ENCODE data around the gene PRDM1.

The PRDM1 gene

GRCh38 chr6:106085984-106086813 lies at the start of gene PRDM1:
Gene PRDM1 (plus strand): TSS chr6:106086336. CDS start chr6:106086554, 218 bp downstream.
- DNase-seq: peak; percentile 64

- DNase-seq: no peak
These were observed 49.1 kb upstream of the PRDM1 start for GRCh38 chr6:106037060-106037459.

DNA sequence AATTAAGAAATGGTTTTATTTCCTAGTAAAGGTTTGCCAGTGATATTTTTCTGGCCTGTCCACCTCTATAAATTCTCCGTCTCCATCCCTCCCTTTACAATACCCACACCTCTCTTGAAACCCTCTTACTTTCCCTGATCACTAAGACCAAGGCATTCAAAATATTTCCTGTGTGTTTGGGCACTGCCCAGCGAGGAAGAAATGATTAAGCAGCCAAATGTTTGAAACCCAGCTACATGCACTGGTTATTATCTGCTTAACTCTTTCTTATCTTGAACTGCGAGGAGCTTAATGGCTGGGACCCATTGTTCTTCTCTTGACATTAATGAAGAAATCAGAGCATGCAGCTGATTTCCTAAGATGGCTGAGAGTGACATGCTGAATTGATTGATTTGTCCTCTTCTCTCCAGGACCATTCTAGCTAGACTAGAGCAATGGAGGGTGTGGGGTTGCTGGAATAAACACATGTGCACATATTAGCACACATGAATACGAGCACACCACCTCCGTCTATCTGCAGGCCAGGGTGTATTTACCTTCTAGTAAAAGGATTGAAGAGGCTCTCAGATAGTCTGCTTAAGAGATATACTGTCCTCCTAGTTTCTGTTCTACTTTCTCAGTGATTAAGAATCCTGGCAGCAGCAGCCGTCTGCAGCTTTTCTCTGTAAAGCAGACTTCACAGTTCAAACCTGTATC lies 46.1 kb upstream of the PRDM1 start:
- DNase-seq: no peak

- no peak for DNase-seq
These were observed 42.0 kb upstream of the PRDM1 start for GRCh38 chr6:106044151-106044550.

GRCh38 chr6:106045077-106045476 lies 41.1 kb upstream of the PRDM1 start:
- no peak for DNase-seq

- peak; percentile 67 for DNase-seq
These were observed 39.9 kb upstream of the PRDM1 start for GRCh38 chr6:106046116-106046853.

GRCh38 chr6:106046854-106047200 lies 39.3 kb upstream of the PRDM1 start:
- no peak for DNase-seq

DNA sequence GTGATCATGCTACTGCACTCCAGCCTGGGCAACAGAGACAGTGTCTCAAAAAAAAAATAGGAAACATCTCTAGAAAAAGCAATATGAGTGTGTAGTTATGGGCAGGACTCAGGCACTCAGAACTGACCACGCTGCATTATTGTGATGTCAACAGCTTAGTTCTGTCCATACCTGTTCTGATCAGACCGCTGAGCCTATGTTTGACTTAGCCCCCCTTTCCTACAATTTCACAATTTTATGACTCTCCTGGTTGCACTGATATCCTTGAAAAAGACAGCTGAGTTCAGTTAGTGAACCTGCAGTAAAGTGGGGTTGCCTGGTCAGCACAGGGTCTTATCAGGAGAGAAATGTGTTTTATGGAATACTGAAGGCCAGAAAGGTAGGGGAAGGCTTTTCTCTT lies 37.8 kb upstream of the PRDM1 start:
- no peak for DNase-seq

- no peak for DNase-seq
These were observed 35.6 kb upstream of the PRDM1 start for GRCh38 chr6:106050538-106050937.

DNA sequence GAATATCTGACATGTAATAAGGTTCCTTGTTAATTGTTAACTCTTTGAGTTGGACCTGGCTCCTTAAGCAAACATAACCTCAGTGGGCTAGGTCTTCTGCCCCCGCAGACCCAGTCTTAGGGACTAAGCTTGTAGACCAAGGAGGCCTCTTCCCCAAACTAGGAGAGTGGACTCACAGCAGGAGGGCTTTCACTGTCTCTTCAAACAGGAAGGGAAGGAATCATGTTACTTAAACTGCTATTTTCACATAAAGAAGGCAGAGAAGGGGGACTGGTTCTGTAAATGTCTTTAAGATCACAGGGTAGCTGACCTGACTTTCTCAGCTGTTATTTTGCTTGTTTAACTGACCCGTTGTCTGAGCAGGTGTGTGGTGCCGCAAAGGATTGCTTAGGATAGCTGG lies 34.9 kb upstream of the PRDM1 start:
- DNase-seq: no peak

DNA sequence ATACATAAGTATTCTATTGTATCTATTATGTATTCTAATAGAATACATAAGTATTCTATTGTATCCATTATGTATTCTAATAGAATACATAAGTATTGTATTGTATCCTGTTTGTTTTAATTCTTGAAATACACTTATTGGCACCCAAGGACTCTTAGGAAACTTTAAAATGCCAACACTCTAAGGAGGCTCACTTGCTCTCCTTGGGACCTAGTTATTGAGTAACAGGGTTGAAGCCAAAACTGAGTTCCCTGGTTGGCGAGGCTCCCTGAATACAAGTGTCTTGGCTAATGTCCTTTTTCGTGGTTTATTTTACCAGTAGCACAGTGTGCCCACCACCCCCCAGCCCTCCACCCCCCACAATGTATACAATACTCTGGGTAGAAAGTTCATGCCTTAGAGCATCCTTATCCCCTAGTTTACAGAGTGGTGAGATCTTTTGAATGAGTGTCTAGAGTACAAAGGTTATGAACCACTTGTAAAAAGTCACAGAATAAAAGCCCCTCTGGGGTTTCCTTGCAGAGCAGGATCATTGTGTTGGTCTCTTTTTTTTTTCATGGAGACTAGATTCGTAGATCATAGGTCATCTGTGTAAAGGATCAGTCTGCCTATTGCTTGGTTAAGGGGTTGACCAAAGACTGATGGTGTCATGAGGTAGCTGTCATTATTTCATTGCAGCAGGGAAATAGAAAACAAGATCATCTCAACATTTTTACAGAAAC lies 32.5 kb upstream of the PRDM1 start:
- DNase-seq: no peak

- no peak for DNase-seq
These were observed 30.6 kb upstream of the PRDM1 start for GRCh38 chr6:106055489-106055888.

- no peak for DNase-seq
These were observed 29.9 kb upstream of the PRDM1 start for GRCh38 chr6:106056060-106056745.

GRCh38 chr6:106056746-106057390 lies 29.3 kb upstream of the PRDM1 start:
- DNase-seq: peak; percentile 26

DNA sequence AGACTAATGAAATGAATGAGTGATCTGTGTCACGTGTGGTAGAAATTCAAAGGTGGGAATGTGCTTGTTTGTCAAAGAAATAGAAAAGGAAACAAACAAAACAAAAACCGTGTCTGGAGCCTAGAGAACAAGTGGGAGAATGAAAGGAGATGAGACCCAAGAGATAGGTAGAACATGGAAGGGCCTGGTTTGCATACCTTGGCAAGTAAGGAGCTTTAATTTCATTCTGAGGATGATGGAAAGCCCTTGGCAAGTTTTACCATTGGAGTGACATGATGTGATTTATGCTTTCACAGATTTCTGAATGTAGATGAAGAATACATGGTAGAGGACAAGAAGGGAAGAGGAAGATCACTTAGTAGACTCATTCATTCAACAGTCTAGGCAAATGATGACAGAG lies 26.8 kb upstream of the PRDM1 start:
- DNase-seq: no peak

DNA sequence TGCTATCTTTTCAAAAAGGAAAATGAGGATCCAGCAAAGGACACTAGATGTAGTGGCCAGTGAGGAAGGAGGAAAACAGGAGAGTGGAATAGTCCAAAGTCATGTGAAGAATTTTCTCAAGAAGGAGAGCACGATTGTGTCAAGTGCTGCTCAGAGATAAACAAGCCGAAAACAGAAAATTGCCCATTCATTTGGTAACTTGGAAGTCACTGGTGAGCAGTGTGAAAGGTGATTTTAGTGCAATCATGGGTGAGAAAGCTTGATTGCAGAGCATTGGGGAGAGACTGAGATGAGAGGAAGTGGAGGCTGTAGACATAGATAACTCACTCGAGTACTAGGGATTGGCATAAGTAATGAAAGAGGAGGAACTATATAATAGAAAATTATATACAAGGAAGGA lies 26.0 kb upstream of the PRDM1 start:
- DNase-seq: no peak

GRCh38 chr6:106063448-106063850 lies 22.7 kb upstream of the PRDM1 start:
- DNase-seq: no peak

GRCh38 chr6:106064142-106064541 lies 22.0 kb upstream of the PRDM1 start:
- DNase-seq: no peak

DNA sequence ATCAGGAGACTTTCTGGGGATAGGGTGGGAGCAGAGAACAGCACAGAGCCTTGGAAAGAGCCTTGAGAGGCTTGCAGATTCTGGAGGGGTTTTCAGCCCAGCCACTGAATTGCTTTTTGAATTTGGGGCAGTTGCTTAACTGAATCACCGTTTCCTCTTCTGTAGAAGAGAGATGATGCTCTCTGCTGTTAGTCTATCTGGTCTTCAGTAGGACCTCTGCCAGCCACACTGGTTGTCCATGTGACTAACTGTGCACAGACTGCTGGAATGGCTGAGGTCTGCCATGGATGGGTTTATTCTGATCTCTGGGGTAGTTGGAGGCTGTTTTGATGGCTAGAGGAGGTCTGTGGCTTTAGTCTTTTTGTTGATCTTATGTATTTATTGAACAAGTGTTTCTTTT lies 21.4 kb upstream of the PRDM1 start:
- no peak for DNase-seq

GRCh38 chr6:106066989-106067388 lies 19.1 kb upstream of the PRDM1 start:
- DNase-seq: no peak

DNA sequence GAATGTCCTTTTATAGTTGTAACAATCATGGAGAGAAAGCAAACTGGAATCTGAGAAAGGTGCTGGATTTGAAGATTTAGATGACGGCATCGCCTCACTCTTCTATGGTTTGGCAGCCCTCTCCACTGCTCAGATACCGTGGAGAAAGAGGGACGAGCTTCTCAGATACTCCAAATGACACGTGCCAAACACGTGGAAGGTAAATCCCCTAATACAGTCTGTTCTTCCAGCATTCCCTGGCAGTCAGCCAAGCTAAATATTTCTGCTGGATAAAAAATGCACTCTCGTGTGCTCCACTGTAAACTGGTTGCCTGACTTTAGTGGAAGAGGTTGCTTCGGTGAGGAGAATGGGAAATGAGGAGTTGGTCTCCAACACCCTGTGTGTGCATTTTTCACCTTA lies 16.7 kb upstream of the PRDM1 start:
- DNase-seq: peak; percentile 61

DNA sequence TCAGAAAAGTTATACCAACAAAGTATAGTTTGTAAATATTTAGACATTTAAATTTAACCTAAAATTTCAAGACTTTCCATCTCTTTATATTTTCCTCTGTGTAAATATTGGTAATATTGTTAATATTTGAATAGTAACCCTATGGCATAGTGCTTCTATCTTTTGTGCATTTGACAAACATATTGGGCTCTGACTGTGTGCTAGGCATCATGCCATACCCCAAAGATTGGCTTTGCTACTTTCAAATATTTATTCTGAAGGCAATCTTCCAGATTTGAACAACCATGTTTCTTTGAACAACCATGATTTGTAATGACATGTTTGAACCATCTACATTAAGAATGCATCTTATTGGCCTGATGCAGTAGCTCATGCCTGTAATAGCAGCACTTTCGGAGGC lies 15.5 kb upstream of the PRDM1 start:
- DNase-seq: no peak

Data from COR-L47 (cell line).